ENCODE results near the gene FAM13C. TPM values are rescaled to one million over a fixed set of nuclear protein-coding genes. Genes with fewer than 3 reads are reported as not detected.

The FAM13C gene
- total and polyA plus RNA-seq, 11 donors = 1.00 to 12.4 (median 8.3) TPM

- Histone ChIP-seq H3K27ac (no peak overlapping the region), H3K9me3 (no peaks in the 10 kb centered on the region), H3K27me3 (no peaks in the 10 kb centered on the region), H3K36me3 (peaks cover 0 to 6% (median 0%) of the 10 kb centered on the region in 9 donors), H3K4me1 (peaks cover 0 to 10% (median 0%) of the 10 kb centered on the region in 12 donors), H3K4me3 (no peak overlapping the region)
- WGBS, 4 donors = 86 to 91% (median 88%) methylated on average over 3 of the region's 3 CpGs
- intact Hi-C loops (cut with DNase I) = no loop called here
- no peak for DNase-seq
- TF ChIP-seq POLR2A (IDR thresholded peaks at IDR 0.05) = no peak
- TF ChIP-seq, protein P1, sequence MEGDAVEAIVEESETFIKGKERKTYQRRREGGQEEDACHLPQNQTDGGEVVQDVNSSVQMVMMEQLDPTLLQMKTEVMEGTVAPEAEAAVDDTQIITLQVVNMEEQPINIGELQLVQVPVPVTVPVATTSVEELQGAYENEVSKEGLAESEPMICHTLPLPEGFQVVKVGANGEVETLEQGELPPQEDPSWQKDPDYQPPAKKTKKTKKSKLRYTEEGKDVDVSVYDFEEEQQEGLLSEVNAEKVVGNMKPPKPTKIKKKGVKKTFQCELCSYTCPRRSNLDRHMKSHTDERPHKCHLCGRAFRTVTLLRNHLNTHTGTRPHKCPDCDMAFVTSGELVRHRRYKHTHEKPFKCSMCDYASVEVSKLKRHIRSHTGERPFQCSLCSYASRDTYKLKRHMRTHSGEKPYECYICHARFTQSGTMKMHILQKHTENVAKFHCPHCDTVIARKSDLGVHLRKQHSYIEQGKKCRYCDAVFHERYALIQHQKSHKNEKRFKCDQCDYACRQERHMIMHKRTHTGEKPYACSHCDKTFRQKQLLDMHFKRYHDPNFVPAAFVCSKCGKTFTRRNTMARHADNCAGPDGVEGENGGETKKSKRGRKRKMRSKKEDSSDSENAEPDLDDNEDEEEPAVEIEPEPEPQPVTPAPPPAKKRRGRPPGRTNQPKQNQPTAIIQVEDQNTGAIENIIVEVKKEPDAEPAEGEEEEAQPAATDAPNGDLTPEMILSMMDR (IDR thresholded peaks at IDR 0.05) = no peak
- ATAC-seq = no peak
Observed at GRCh38 chr10:59287587-59288255, 74.6 kb downstream of the FAM13C start.

DNA sequence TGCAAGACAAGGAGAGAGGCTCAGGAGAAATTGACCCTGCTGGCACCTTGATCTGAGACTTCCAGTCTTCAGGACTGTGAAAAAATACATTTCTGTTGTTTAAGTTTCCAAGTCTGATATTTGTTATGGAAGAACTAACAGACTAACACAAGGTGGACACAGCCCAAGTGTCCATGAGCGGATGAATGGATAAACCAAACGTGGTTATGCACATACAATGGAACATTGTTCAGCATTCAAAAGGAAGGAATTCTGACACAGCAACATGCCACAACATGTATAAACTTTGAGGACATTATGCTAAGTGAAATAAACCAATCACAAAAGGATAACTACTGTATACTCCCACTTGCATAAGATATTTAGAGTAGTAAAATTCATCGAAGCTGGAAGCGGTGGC lies 76.5 kb downstream of the FAM13C start:
- Histone ChIP-seq H3K4me3 (no peak overlapping the region), H3K4me1 (peaks cover 0 to 10% (median 0%) of the 10 kb centered on the region in 12 donors), H3K27ac (no peak overlapping the region), H3K9me3 (no peaks in the 10 kb centered on the region), H3K27me3 (no peaks in the 10 kb centered on the region), H3K36me3 (peaks cover 0 to 15% (median 0%) of the 10 kb centered on the region in 9 donors)
- TF ChIP-seq, protein P1 (IDR thresholded peaks at IDR 0.05) = no peak
- no peak for TF ChIP-seq POLR2A (IDR thresholded peaks at IDR 0.05)
- WGBS, 4 donors = 90 to 94% (median 94%) methylated on average over 4 of the region's 4 CpGs
- no peak for ATAC-seq
- DNase-seq = no peak
- intact Hi-C loops (cut with DNase I) = no loop called here

- H3K36me3 ChIP-seq = peaks cover 0 to 15% (median 0%) of the 10 kb centered on the region in 9 donors
- no peak overlapping the region for H3K4me3 ChIP-seq
- TF ChIP-seq, protein P1 (IDR thresholded peaks at IDR 0.05) = no peak
- TF ChIP-seq POLR2A (IDR thresholded peaks at IDR 0.05) = no peak
- H3K9me3 ChIP-seq = no peaks in the 10 kb centered on the region
- no peak overlapping the region for H3K27ac ChIP-seq
- intact Hi-C loops (cut with DNase I) = no loop called here
- no peaks in the 10 kb centered on the region for H3K27me3 ChIP-seq
- 89 to 94% (median 92%) methylated on average over 4 of the region's 4 CpGs for WGBS, 4 donors
- DNase-seq = no peak
- peaks cover 0 to 10% (median 0%) of the 10 kb centered on the region in 12 donors for H3K4me1 ChIP-seq
- no peak for ATAC-seq
Observed at GRCh38 chr10:59285073-59285472, 77.3 kb downstream of the FAM13C start.

DNA sequence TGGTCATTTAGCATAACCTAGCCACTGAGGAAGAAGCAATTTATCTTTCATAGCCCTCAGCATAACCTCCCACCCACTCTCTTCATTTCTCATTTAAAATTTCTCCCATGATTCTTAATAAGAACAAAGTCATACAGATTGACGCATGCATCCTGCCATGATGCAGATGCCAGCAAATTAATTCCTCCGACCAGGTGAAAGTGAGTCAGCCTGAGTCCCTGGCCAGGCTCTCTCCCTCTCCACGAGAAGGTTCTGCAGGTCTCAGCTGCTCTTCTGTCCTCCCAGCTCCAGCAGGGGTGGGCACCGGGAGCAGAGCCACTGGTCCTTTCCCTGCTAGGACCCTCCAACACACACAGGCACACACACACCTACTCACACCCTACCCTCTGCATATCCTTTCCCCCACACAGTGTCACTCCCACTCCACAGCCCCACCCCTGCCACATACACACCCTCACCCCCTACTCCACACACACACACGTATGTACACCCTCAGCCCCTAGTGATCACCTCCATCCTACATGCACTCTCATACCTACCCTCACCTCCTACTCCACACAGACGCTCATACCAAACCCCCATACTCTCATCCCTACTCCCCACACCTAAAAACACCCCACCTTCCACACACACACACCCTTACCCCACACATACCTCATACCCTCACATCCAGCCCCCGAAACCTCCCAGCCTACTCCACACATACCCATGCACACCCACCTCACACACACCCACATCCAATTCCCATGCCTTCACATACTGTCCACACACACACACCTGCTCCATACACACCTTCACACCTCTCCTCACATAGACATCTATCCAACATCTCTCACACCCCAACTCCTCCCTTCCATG lies 78.0 kb downstream of the FAM13C start:
- ATAC-seq (no peak), DNase-seq (no peak)
- intact Hi-C loops (cut with DNase I) = no loop called here
- no peak for TF ChIP-seq POLR2A (IDR thresholded peaks at IDR 0.05)
- TF ChIP-seq, protein P1 (IDR thresholded peaks at IDR 0.05) = no peak
- Histone ChIP-seq H3K27ac (no peak overlapping the region), H3K4me1 (peaks cover 0 to 10% (median 0%) of the 10 kb centered on the region in 12 donors), H3K9me3 (no peaks in the 10 kb centered on the region), H3K36me3 (peaks cover 0 to 15% (median 0%) of the 10 kb centered on the region in 9 donors), H3K27me3 (no peaks in the 10 kb centered on the region), H3K4me3 (no peak overlapping the region)
- WGBS, 4 donors = 75 to 84% (median 83%) methylated on average over 7 of the region's 7 CpGs
